SK-N-SH (cell line): ENCODE measurements around the gene MBD2. TPM values are rescaled to one million over a fixed set of nuclear protein-coding genes. Genes with fewer than 3 reads are reported as not detected.

Experiments used
- CTCF ChIA-PET: fragments of 300-600, 350-600 bp; formaldehyde crosslinking; extraction: SDS; loops from one replicate; lab custom pipeline; 2021; lab: Yijun Ruan, JAX
- POLR2A ChIA-PET: fragments of 350-600 bp; sonication (Branson Sonifier 250); formaldehyde crosslinking; extraction: SDS; loops from one replicate; lab custom pipeline; 2020; ENCODE audit warnings: antibody characterized with exemption, inconsistent platforms; lab: Yijun Ruan, JAX
- DNase-seq: peaks from one replicate; pipeline ENCODE4 v3.0.0; 2012
- H2AFZ ChIP-seq: fragments of 200-600 bp; sonication (generic); 2 replicates; pipeline ENCODE4 v1.8.1; 2016; ENCODE audit warnings: antibody characterized with exemption, mild to moderate bottlenecking, low read depth
- H3F3A ChIP-seq: fragments of 200-600 bp; sonication (generic); replicated peaks from 2 replicates; pipeline ENCODE3; 2016; ENCODE audit warnings: antibody characterized with exemption, mild to moderate bottlenecking; ENCODE audit not compliant: insufficient read depth
- H3K27ac ChIP-seq, 2 experiments: fragments of 200-500 bp in 1 of 2; fragments of 200-600 bp in 1 of 2; sonication (Bioruptor generic) in 1 of 2; sonication (generic), shearing (Covaris generic) in 1 of 2; 2 replicates each; pipeline versions ENCODE4 v1.5.1 to v1.6.1; 2014 to 2016; ENCODE audit warnings: low read depth in 2 of 2, inconsistent platforms in 1 of 2, low read length in 1 of 2, mild to moderate bottlenecking in 1 of 2, mixed read lengths in 1 of 2
- H3K27me3 ChIP-seq: fragments of 200-600 bp; sonication (generic), shearing (Covaris generic); 2 replicates; pipeline ENCODE4 v1.6.1; 2016; ENCODE audit warnings: mixed run types; ENCODE audit not compliant: insufficient read depth
- H3K36me3 ChIP-seq, 2 experiments: fragments of 200-500 bp in 1 of 2; fragments of 200-600 bp in 1 of 2; sonication (Bioruptor generic) in 1 of 2; sonication (generic) in 1 of 2; replicated peaks in 1 of 2; 2 replicates each; pipeline versions ENCODE3 to v1.5.1; 2014 to 2016; ENCODE audit warnings: low read length in 1 of 2, mild to moderate bottlenecking in 1 of 2; ENCODE audit not compliant: insufficient read depth in 2 of 2, control insufficient read depth in 1 of 2
- H3K4me1 ChIP-seq, 2 experiments: fragments of 200-500 bp in 1 of 2; fragments of 200-600 bp in 1 of 2; sonication (Bioruptor generic) in 1 of 2; sonication (generic), shearing (Covaris generic) in 1 of 2; 2 replicates each; pipeline versions ENCODE4 v1.5.1 to v1.6.1; 2014 to 2016; ENCODE audit warnings: low read depth in 1 of 2, low read length in 1 of 2, mixed run types in 1 of 2; ENCODE audit not compliant: insufficient read depth in 2 of 2, control insufficient read depth in 1 of 2
- H3K4me2 ChIP-seq: fragments of 200-600 bp; sonication (generic), shearing (Covaris generic); 2 replicates; pipeline ENCODE4 v1.6.1; 2017; ENCODE audit warnings: mixed run types
- H3K4me3 ChIP-seq, 2 experiments: fragments of 200-500 bp in 1 of 2; fragments of 200-600 bp in 1 of 2; sonication (Bioruptor generic) in 1 of 2; sonication (generic), shearing (Covaris generic) in 1 of 2; 2 replicates each; pipeline versions ENCODE4 v1.5.1 to v1.8.1; 2014 to 2016; ENCODE audit warnings: low read depth in 2 of 2, inconsistent platforms in 1 of 2, low read length in 1 of 2, mild to moderate bottlenecking in 1 of 2, mixed read lengths in 1 of 2, moderate library complexity in 1 of 2
- H3K79me2 ChIP-seq: fragments of 200-600 bp; sonication (generic); 2 replicates; pipeline ENCODE4 v1.8.1; 2017; ENCODE audit warnings: mild to moderate bottlenecking; ENCODE audit not compliant: insufficient read depth
- H3K9ac ChIP-seq: fragments of 200-600 bp; sonication (generic); 2 replicates; pipeline ENCODE4 v1.6.1; 2017; ENCODE audit warnings: mixed run types
- H3K9me2 ChIP-seq: fragments of 200-600 bp; sonication (generic); 2 replicates; pipeline ENCODE4 v1.6.1; 2017; ENCODE audit warnings: mixed run types
- H3K9me3 ChIP-seq: fragments of 200-600 bp; sonication (generic); 2 replicates; pipeline ENCODE4 v1.6.1; 2017; ENCODE audit warnings: mixed run types, mild to moderate bottlenecking, moderate library complexity
- H4K20me1 ChIP-seq: fragments of 200-600 bp; sonication (generic); 2 replicates; pipeline ENCODE4 v1.6.1; 2017; ENCODE audit warnings: mild to moderate bottlenecking, mixed run types; ENCODE audit not compliant: insufficient read depth
- CHD2 ChIP-seq: fragments of 150-350 bp; IDR thresholded peaks from 2 replicates; pipeline ENCODE4 v1.6.1; 2018; ENCODE audit warnings: low read length; ENCODE audit not compliant: partially characterized antibody
- EZH2phosphoT487 ChIP-seq: fragments of 200-600 bp; sonication (generic); IDR thresholded peaks from 2 replicates; pipeline ENCODE4 v1.6.1; 2017; ENCODE audit warnings: low read depth, mixed run types, mild to moderate bottlenecking, antibody characterized with exemption, moderate library complexity, borderline replicate concordance
- FOSL2 ChIP-seq: IDR thresholded peaks from 2 replicates; pipeline ENCODE4 v1.4.0; 2012; ENCODE audit warnings: low read depth, mild to moderate bottlenecking, moderate library complexity, borderline replicate concordance
- FOXJ3 ChIP-seq: sonication (generic); formaldehyde crosslinking; IDR thresholded peaks from 2 replicates; pipeline ENCODE4 v1.5.1; 2020; ENCODE audit warnings: mild to moderate bottlenecking, missing genetic modification reagents
- GABPA ChIP-seq: IDR thresholded peaks from 2 replicates; pipeline ENCODE4 v1.4.0; 2012; ENCODE audit warnings: low read depth, mild to moderate bottlenecking
- JUND ChIP-seq: IDR thresholded peaks from 2 replicates; pipeline ENCODE4 v1.4.0; 2012
- MEF2A ChIP-seq: IDR thresholded peaks from 2 replicates; pipeline ENCODE4 v1.4.0; 2012; ENCODE audit warnings: low read depth, borderline replicate concordance
- NFIC ChIP-seq: IDR thresholded peaks from 2 replicates; pipeline ENCODE4 v1.4.0; 2012; ENCODE audit warnings: borderline replicate concordance
- NRF1 ChIP-seq: IDR thresholded peaks from 2 replicates; pipeline ENCODE4 v1.6.1; 2012; ENCODE audit warnings: low read depth, mild to moderate bottlenecking, low read length
- RAD21 ChIP-seq: IDR thresholded peaks from 2 replicates; pipeline ENCODE4 v1.6.1; 2012; ENCODE audit warnings: mild to moderate bottlenecking, low read length
- RCOR1 ChIP-seq: fragments of 150-350 bp; IDR thresholded peaks from 2 replicates; pipeline ENCODE4 v1.6.1; 2017; ENCODE audit warnings: antibody characterized with exemption, low read length
- RFX5 ChIP-seq: IDR thresholded peaks from 2 replicates; pipeline ENCODE4 v1.6.1; 2012; ENCODE audit warnings: mild to moderate bottlenecking, improper control_type of control experiment, low read length
- RXRA ChIP-seq: IDR thresholded peaks from 2 replicates; pipeline ENCODE4 v1.4.0; 2012; ENCODE audit warnings: low read depth, mild to moderate bottlenecking, borderline replicate concordance
- SIN3A ChIP-seq: IDR thresholded peaks from 2 replicates; pipeline ENCODE4 v1.6.1; 2012; ENCODE audit warnings: low read depth, mild to moderate bottlenecking, low read length, moderate library complexity, borderline replicate concordance
- SMC3 ChIP-seq: IDR thresholded peaks from 2 replicates; pipeline ENCODE4 v1.6.1; 2012; ENCODE audit warnings: low read depth, low read length, improper control_type of control experiment
- TAF1 ChIP-seq: IDR thresholded peaks from 2 replicates; pipeline ENCODE4 v1.6.1; 2012; ENCODE audit warnings: low read depth, mild to moderate bottlenecking, low read length, moderate library complexity, borderline replicate concordance
- TCF12 ChIP-seq: IDR thresholded peaks from 2 replicates; pipeline ENCODE4 v1.4.0; 2012
- TEAD4 ChIP-seq: IDR thresholded peaks from 2 replicates; pipeline ENCODE4 v1.4.0; 2012; ENCODE audit warnings: mild to moderate bottlenecking, borderline replicate concordance; ENCODE audit not compliant: insufficient read depth
- YY1 ChIP-seq: IDR thresholded peaks from 2 replicates; pipeline ENCODE4 v1.4.0; 2012; ENCODE audit warnings: low read depth, mild to moderate bottlenecking
- WGBS: methylation state at CpG from one replicate; pipeline ENCODE4 v1.1.6; 2017; ENCODE audit warnings: low lambda C conversion rate; 5-methylcytosine and 5-hydroxymethylcytosine counted together
- polyA plus RNA-seq, 3 experiments: library from polyadenylated mRNA; depleted of rRNA; stranded (reverse); fragments of >200 nt; gene quantifications; 2 replicates each; pipeline ENCODE4 v1.2.3, GENCODE V29; 2012
- TF ChIP-seq, protein P1 (sequence below): fragments of 200-600 bp; sonication (generic); IDR thresholded peaks from 2 replicates; pipeline ENCODE4 v1.6.1; 2017; ENCODE audit warnings: antibody characterized with exemption, mild to moderate bottlenecking, moderate library complexity
- TF ChIP-seq, protein P2 (sequence below): IDR thresholded peaks from 2 replicates; pipeline ENCODE4 v1.4.0; 2012; ENCODE audit warnings: low read depth
- TF ChIP-seq, protein P3 (sequence below): IDR thresholded peaks from 2 replicates; pipeline ENCODE4 v1.4.0; 2012; ENCODE audit warnings: low read depth, borderline replicate concordance
- TF ChIP-seq, protein P4 (sequence below): IDR thresholded peaks from 2 replicates; pipeline ENCODE4 v1.4.0; 2012; ENCODE audit warnings: low read depth, borderline replicate concordance

The MBD2 gene
- polyA plus RNA-seq, 1 of the 3 experiments (the other 2 are of a cell fraction) = 12.5 TPM

DNA sequence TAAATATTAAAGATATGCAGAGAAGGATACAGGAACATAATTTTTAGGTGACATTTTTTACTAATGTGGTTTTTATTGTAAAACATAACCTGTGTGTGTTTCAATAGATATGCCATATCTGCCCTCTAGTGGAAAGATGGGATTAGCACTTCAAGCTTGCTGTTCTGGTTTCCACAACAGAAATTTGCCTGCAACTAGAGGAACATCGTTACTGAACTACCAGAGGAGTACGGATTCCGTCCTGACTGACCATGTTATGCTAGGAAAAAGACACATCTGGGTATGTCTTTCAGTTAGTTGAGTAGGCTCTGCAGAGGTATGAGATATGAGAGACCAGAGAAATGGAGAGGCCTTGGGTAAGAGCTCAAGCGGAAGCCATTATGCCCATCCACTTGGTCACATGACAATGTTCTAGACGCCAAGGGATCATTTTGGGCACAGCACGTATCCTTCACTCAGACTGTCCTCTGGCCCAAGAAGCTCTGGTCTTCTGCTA, 104.9 kb downstream of the MBD2 start (continued):
- TF ChIP-seq EZH2phosphoT487 = no peak
- TF ChIP-seq, protein P1, sequence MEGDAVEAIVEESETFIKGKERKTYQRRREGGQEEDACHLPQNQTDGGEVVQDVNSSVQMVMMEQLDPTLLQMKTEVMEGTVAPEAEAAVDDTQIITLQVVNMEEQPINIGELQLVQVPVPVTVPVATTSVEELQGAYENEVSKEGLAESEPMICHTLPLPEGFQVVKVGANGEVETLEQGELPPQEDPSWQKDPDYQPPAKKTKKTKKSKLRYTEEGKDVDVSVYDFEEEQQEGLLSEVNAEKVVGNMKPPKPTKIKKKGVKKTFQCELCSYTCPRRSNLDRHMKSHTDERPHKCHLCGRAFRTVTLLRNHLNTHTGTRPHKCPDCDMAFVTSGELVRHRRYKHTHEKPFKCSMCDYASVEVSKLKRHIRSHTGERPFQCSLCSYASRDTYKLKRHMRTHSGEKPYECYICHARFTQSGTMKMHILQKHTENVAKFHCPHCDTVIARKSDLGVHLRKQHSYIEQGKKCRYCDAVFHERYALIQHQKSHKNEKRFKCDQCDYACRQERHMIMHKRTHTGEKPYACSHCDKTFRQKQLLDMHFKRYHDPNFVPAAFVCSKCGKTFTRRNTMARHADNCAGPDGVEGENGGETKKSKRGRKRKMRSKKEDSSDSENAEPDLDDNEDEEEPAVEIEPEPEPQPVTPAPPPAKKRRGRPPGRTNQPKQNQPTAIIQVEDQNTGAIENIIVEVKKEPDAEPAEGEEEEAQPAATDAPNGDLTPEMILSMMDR = peak; percentile 91
- TF ChIP-seq YY1 = no peak
- TF ChIP-seq NFIC = no peak
- TF ChIP-seq, protein P2, sequence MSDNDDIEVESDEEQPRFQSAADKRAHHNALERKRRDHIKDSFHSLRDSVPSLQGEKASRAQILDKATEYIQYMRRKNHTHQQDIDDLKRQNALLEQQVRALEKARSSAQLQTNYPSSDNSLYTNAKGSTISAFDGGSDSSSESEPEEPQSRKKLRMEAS = no peak
- no peak for TF ChIP-seq NRF1
- TF ChIP-seq TCF12 = no peak
- no peak for TF ChIP-seq RXRA
- TF ChIP-seq SIN3A = no peak
- no peak for TF ChIP-seq MEF2A

DNA sequence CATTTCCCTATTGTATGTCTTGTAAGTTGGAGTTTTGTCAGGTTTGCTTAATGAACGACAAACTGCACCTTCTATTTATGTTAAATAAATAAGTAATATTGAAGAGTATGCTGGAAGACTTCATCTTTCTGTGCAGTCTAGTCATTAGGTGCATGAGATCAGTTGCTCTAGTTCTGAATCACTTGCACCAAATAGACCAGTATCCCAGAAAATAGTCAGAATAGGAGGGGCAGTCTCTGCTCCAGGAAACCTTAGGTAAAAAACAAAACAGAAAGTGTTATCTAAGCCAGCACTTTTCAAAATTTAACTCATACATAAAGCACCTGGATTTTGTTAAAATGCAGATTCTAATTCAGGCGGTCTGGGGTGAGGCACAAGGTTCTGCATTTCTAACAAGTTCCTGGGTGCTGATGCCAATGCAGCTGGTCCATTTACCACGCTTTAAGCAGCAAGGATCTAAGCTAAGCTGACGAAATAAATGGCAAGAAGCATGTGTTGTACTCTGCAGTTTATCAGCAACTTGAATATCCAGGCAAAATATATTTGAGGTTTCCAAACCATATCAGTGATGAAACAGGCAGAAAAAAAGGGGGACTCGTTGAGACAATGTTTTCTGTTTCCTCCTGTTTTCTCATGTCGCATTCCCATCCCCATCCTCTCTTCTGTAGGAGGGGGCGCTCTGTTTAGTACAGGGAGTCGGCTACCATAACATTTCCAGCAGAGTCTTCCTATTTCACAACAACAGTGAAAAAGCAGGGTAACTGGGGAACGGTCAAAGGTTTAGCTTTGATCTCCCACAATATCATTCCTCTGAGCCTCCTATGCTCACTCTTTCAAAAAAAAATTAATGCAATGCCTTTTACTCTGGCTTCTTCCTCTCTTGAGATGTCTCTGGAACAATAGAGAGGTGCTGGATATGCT, 106.4 kb downstream of the MBD2 start:
- DNase-seq = no peak
- POLR2A ChIA-PET = no interaction called here
- H3K4me3 ChIP-seq = no peak overlapping the region
- H3K4me2 ChIP-seq = no peak overlapping the region
- no peaks in the 10 kb centered on the region for H4K20me1 ChIP-seq
- no peaks in the 10 kb centered on the region for H3K9me3 ChIP-seq
- no peak overlapping the region for H2AFZ ChIP-seq
- no peaks in the 10 kb centered on the region for H3K79me2 ChIP-seq
- no peaks in the 10 kb centered on the region for H3K36me3 ChIP-seq
- CTCF ChIA-PET = interaction anchor here (0.7 to 6.4 kb wide), 9 partner anchors 11 to 1217 kb away, joined by 3 to 46 read pairs (median 9); no protein-coding TSS in a partner anchor
- no peaks in the 10 kb centered on the region for H3F3A ChIP-seq
- H3K4me1 ChIP-seq = peaks cover 0 to 3% of the 10 kb centered on the region in 2 experiments; a peak in 1 of 4 replicates
- H3K9me2 ChIP-seq = no peaks in the 10 kb centered on the region
- 67% methylated on average over 9 of the region's 9 CpGs for WGBS
- H3K9ac ChIP-seq = no peak overlapping the region
- TF ChIP-seq TAF1 (no peak), NRF1 (no peak), RFX5 (no peak), JUND (no peak), SMC3 (no peak), RCOR1 (no peak), GABPA (no peak), FOSL2 (no peak), FOXJ3 (CRISPR knock-in tag) (no peak), NFIC (no peak), TCF12 (no peak), EZH2phosphoT487 (no peak), YY1 (no peak), CHD2 (no peak), TEAD4 (no peak), RAD21 (no peak)
- TF ChIP-seq, protein P1 = no peak
- TF ChIP-seq, protein P3, sequence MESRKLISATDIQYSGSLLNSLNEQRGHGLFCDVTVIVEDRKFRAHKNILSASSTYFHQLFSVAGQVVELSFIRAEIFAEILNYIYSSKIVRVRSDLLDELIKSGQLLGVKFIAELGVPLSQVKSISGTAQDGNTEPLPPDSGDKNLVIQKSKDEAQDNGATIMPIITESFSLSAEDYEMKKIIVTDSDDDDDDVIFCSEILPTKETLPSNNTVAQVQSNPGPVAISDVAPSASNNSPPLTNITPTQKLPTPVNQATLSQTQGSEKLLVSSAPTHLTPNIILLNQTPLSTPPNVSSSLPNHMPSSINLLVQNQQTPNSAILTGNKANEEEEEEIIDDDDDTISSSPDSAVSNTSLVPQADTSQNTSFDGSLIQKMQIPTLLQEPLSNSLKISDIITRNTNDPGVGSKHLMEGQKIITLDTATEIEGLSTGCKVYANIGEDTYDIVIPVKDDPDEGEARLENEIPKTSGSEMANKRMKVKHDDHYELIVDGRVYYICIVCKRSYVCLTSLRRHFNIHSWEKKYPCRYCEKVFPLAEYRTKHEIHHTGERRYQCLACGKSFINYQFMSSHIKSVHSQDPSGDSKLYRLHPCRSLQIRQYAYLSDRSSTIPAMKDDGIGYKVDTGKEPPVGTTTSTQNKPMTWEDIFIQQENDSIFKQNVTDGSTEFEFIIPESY = no peak
- TF ChIP-seq, protein P4, sequence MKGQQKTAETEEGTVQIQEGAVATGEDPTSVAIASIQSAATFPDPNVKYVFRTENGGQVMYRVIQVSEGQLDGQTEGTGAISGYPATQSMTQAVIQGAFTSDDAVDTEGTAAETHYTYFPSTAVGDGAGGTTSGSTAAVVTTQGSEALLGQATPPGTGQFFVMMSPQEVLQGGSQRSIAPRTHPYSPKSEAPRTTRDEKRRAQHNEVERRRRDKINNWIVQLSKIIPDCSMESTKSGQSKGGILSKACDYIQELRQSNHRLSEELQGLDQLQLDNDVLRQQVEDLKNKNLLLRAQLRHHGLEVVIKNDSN = no peak
- H3K27ac ChIP-seq = no peak overlapping the region
- no peaks in the 10 kb centered on the region for H3K27me3 ChIP-seq
